Fibroblast of peridontal ligament (primary cell): ENCODE data around the gene FAF1.

Source experiments
- DNase-seq: peaks from one replicate; pipeline ENCODE4 v3.0.0-alpha.2; 2010; ENCODE audit errors: extremely low read depth

Gene FAF1

GRCh38 chr1:50633465-50633864 lies 326.6 kb downstream of the FAF1 start:
- no peak for DNase-seq

- no peak for DNase-seq
Observed at GRCh38 chr1:50631161-50631560, 328.9 kb downstream of the FAF1 start.

- DNase-seq = no peak
Observed at GRCh38 chr1:50622259-50622658, 337.8 kb downstream of the FAF1 start.

GRCh38 chr1:50620680-50621329 lies 339.3 kb downstream of the FAF1 start:
- peak; percentile 25 for DNase-seq

GRCh38 chr1:50615036-50615750 lies 344.9 kb downstream of the FAF1 start:
- DNase-seq = no peak

- DNase-seq = no peak
Observed at GRCh38 chr1:50611675-50612074, 348.4 kb downstream of the FAF1 start.

- DNase-seq = no peak
Observed at GRCh38 chr1:50610563-50610962, 349.5 kb downstream of the FAF1 start.

GRCh38 chr1:50609508-50609907 lies 350.6 kb downstream of the FAF1 start:
- DNase-seq = no peak

GRCh38 chr1:50605186-50605875 lies 354.7 kb downstream of the FAF1 start:
- DNase-seq = peak; percentile 57

- no peak for DNase-seq
Observed at GRCh38 chr1:50604580-50604979, 355.5 kb downstream of the FAF1 start.

GRCh38 chr1:50603274-50604271 lies 356.5 kb downstream of the FAF1 start:
- DNase-seq = peak; percentile 34

- DNase-seq = no peak
Observed at GRCh38 chr1:50599546-50599945, 360.5 kb downstream of the FAF1 start.

GRCh38 chr1:50595874-50596273 lies 364.2 kb downstream of the FAF1 start:
- no peak for DNase-seq

GRCh38 chr1:50593515-50593914 lies 366.6 kb downstream of the FAF1 start:
- no peak for DNase-seq

- DNase-seq = no peak
Observed at GRCh38 chr1:50591598-50591997, 368.5 kb downstream of the FAF1 start.

- DNase-seq = no peak
Observed at GRCh38 chr1:50582346-50582745, 377.7 kb downstream of the FAF1 start.

GRCh38 chr1:50570066-50570468 lies 390.0 kb downstream of the FAF1 start:
- peak; percentile 52 for DNase-seq

- no peak for DNase-seq
Observed at GRCh38 chr1:50568782-50569181, 391.3 kb downstream of the FAF1 start.

GRCh38 chr1:50566405-50566804 lies 393.7 kb downstream of the FAF1 start:
- no peak for DNase-seq

GRCh38 chr1:50564417-50564816 lies 395.6 kb downstream of the FAF1 start:
- no peak for DNase-seq

GRCh38 chr1:50562106-50562505 lies 398.0 kb downstream of the FAF1 start:
- peak; percentile 82 for DNase-seq

- DNase-seq = no peak
Observed at GRCh38 chr1:50559421-50559820, 400.6 kb downstream of the FAF1 start.
